Coronary artery (tissue), 2 donors: Measurements from ENCODE around the gene FGFBP1.

ENCODE experiments used
- DNase-seq: peaks from one replicate; pipeline ENCODE4 v3.0.0-alpha.2; 2017; ENCODE audit warnings: low spot score
- H3K27ac ChIP-seq, 2 donors: fragments of 200-600 bp; sonication (generic); one replicate each; pipeline ENCODE4 v1.5.1; 2016 to 2019
- H3K4me3 ChIP-seq: fragments of 200-600 bp; sonication (generic); 2 replicates; pipeline ENCODE4 v1.5.1; 2016; ENCODE audit warnings: mild to moderate bottlenecking, moderate library complexity
- CTCF ChIP-seq: fragments of 200-600 bp; sonication (generic); IDR thresholded peaks from one replicate; pipeline ENCODE4 v1.5.1; 2019; ENCODE audit warnings: antibody characterized with exemption

Gene FGFBP1

GRCh38 chr4:15913631-15913970, 24.9 kb downstream of the FGFBP1 start:
- H3K27ac ChIP-seq: no peak overlapping the region
- H3K4me3 ChIP-seq: no peak overlapping the region
- DNase-seq: no peak
- no peak for TF ChIP-seq CTCF

- DNase-seq: no peak
- Histone ChIP-seq H3K4me3 (no peak overlapping the region), H3K27ac (no peak overlapping the region)
- no peak for TF ChIP-seq CTCF
Measured at GRCh38 chr4:15912961-15913630, 25.4 kb downstream of the FGFBP1 start.

- Histone ChIP-seq H3K27ac (no peak overlapping the region), H3K4me3 (no peak overlapping the region)
- DNase-seq: no peak
- no peak for TF ChIP-seq CTCF
Measured at GRCh38 chr4:15912236-15912635, 26.3 kb downstream of the FGFBP1 start.

- no peak for TF ChIP-seq CTCF
- Histone ChIP-seq H3K27ac (no peak overlapping the region), H3K4me3 (no peak overlapping the region)
- DNase-seq: no peak
Measured at GRCh38 chr4:15910155-15910940, 28.2 kb downstream of the FGFBP1 start.

GRCh38 chr4:15907430-15907829, 31.1 kb downstream of the FGFBP1 start:
- no peak overlapping the region for H3K4me3 ChIP-seq
- DNase-seq: no peak
- no peak for TF ChIP-seq CTCF

GRCh38 chr4:15906020-15906443, 32.5 kb downstream of the FGFBP1 start:
- H3K4me3 ChIP-seq: no peak overlapping the region
- no peak overlapping the region for H3K27ac ChIP-seq
- no peak for TF ChIP-seq CTCF
- no peak for DNase-seq

More at GRCh38 chr4:15907430-15907829, 31.1 kb downstream of the FGFBP1 start:
- no peak overlapping the region for H3K27ac ChIP-seq

GRCh38 chr4:15902746-15903145, 35.8 kb downstream of the FGFBP1 start:
- no peak for TF ChIP-seq CTCF
- DNase-seq: no peak
- no peak overlapping the region for H3K27ac ChIP-seq

More at GRCh38 chr4:15902746-15903145, 35.8 kb downstream of the FGFBP1 start:
- no peak overlapping the region for H3K4me3 ChIP-seq
